CD8-positive, alpha-beta memory T cell (primary cell): Measurements from ENCODE around the gene HOXB5. TPM values are rescaled to one million over a fixed set of nuclear protein-coding genes. Genes with fewer than 3 reads are reported as not detected.

Experiments
- CTCF ChIA-PET: fragments of 350-600 bp; sonication (Branson Sonifier 250); formaldehyde crosslinking; loops from one replicate; lab custom pipeline; 2021; ENCODE audit warnings: antibody characterized with exemption; lab: Charles Lee
- POLR2A ChIA-PET: fragments of 350-600 bp; sonication (Branson Sonifier 250); formaldehyde crosslinking; loops from one replicate; lab custom pipeline; 2021; ENCODE audit warnings: antibody characterized with exemption; lab: Charles Lee
- DNase-seq, 5 donors: peaks; one replicate each; pipeline versions ENCODE4 v3.0.0 to v3.0.0-alpha.2; 2020 to 2022; ENCODE audit warnings: mixed read lengths in 1 of 5
- H3K27ac ChIP-seq: one replicate; pipeline ENCODE4 v1.7.0; 2013; ENCODE audit warnings: low read depth, mild to moderate bottlenecking, low read length, moderate library complexity
- H3K27me3 ChIP-seq: 2 replicates; pipeline ENCODE4 v1.7.0; 2013; ENCODE audit warnings: low read length, mild to moderate bottlenecking; ENCODE audit not compliant: insufficient read depth, poor library complexity, severe bottlenecking
- H3K36me3 ChIP-seq: 2 replicates; pipeline ENCODE4 v1.7.0; 2013; ENCODE audit warnings: mild to moderate bottlenecking, low read length, moderate library complexity; ENCODE audit not compliant: insufficient read depth
- H3K4me1 ChIP-seq: 2 replicates; pipeline ENCODE4 v1.7.0; 2013; ENCODE audit warnings: mild to moderate bottlenecking, low read length, moderate library complexity; ENCODE audit not compliant: insufficient read depth
- H3K4me3 ChIP-seq: 2 replicates; pipeline ENCODE4 v1.7.0; 2013; ENCODE audit warnings: mild to moderate bottlenecking, low read length
- H3K9me3 ChIP-seq: 2 replicates; pipeline ENCODE4 v1.7.0; 2013; ENCODE audit warnings: mild to moderate bottlenecking, low read length
- H3K27ac Mint-ChIP-seq, 8 donors: one replicate each; pipeline ENCODE4 v1.8.0; 2020 to 2021; ENCODE audit warnings: mixed read lengths in 8 of 8, mild to moderate bottlenecking in 6 of 8, inconsistent platforms in 3 of 8, moderate library complexity in 3 of 8
- H3K27me3 Mint-ChIP-seq, 2 donors: one replicate each; pipeline ENCODE4 v1.8.0; 2020 to 2021; ENCODE audit warnings: mixed read lengths in 2 of 2, mild to moderate bottlenecking in 1 of 2, moderate library complexity in 1 of 2
- H3K36me3 Mint-ChIP-seq, 3 donors: one replicate each; pipeline ENCODE4 v1.8.0; 2020 to 2021; ENCODE audit warnings: mixed read lengths in 3 of 3, inconsistent platforms in 1 of 3, mild to moderate bottlenecking in 1 of 3
- H3K4me1 Mint-ChIP-seq, 3 donors: one replicate each; pipeline ENCODE4 v1.8.0; 2020 to 2021; ENCODE audit warnings: mixed read lengths in 3 of 3, inconsistent platforms in 1 of 3, mild to moderate bottlenecking in 1 of 3
- H3K4me3 Mint-ChIP-seq, 7 donors: one replicate each; pipeline ENCODE4 v1.8.0; 2020 to 2021; ENCODE audit warnings: mixed read lengths in 7 of 7, mild to moderate bottlenecking in 6 of 7, moderate library complexity in 4 of 7, inconsistent platforms in 2 of 7
- H3K9me3 Mint-ChIP-seq, 5 donors: one replicate each; pipeline ENCODE4 v1.8.0; 2020 to 2022; ENCODE audit warnings: mixed read lengths in 5 of 5, mild to moderate bottlenecking in 3 of 5, moderate library complexity in 2 of 5, inconsistent platforms in 1 of 5
- polyA plus RNA-seq: library from polyadenylated mRNA; unstranded; fragments of 300-500 nt; fragmentation: Illumina TruSeq; gene quantifications from one replicate; pipeline ENCODE4 v1.2.3, GENCODE V29; 2021
- total RNA-seq, 2 experiments: library from RNA; stranded (reverse); gene quantifications; one replicate each; pipeline ENCODE4 v1.2.3, GENCODE V29; 2021

HOXB5 gene
- total and polyA plus RNA-seq, 3 experiments from 2014 or later = not detected

- POLR2A ChIA-PET = no interaction called here
- Mint-ChIP-seq H3K9me3 (peaks cover 0 to 5% (median 0%) of the 10 kb centered on the region in 5 donors), H3K4me3 (no peak overlapping the region), H3K27ac (no peak overlapping the region), H3K36me3 (no peaks in the 10 kb centered on the region), H3K27me3 (peaks cover 67 to 88% of the 10 kb centered on the region in 2 donors), H3K4me1 (peaks cover 20 to 36% (median 25%) of the 10 kb centered on the region in 3 donors)
- H3K4me1 ChIP-seq = peaks cover 34% of the 10 kb centered on the region
- H3K4me3 ChIP-seq = no peak overlapping the region
- CTCF ChIA-PET = interaction anchor here (1.3 to 5.8 kb wide), 2 partner anchors 9 kb away, joined by 3 to 25 read pairs; no protein-coding TSS in a partner anchor
- no peak overlapping the region for H3K27ac ChIP-seq
- DNase-seq = no peak
- H3K9me3 ChIP-seq = no peaks in the 10 kb centered on the region
- H3K36me3 ChIP-seq = no peaks in the 10 kb centered on the region
- peaks cover 82% of the 10 kb centered on the region for H3K27me3 ChIP-seq
Observed at GRCh38 chr17:48622857-48623256, 29.3 kb upstream of the HOXB5 start.

GRCh38 chr17:48621410-48622392 lies 28.1 kb upstream of the HOXB5 start:
- H3K4me3 ChIP-seq = no peak overlapping the region
- Mint-ChIP-seq H3K27ac (peak overlapping the region in 1 of 8 donors; percentile 10), H3K27me3 (peaks cover 72 to 87% of the 10 kb centered on the region in 2 donors), H3K9me3 (peaks cover 0 to 2% (median 0%) of the 10 kb centered on the region in 5 donors), H3K4me1 (peaks cover 24 to 39% (median 28%) of the 10 kb centered on the region in 3 donors), H3K4me3 (no peak overlapping the region), H3K36me3 (peaks cover 0 to 1% (median 0%) of the 10 kb centered on the region in 3 donors)
- H3K27ac ChIP-seq = no peak overlapping the region
- no peaks in the 10 kb centered on the region for H3K9me3 ChIP-seq
- H3K27me3 ChIP-seq = peaks cover 82% of the 10 kb centered on the region
- H3K4me1 ChIP-seq = peaks cover 32% of the 10 kb centered on the region
- no peaks in the 10 kb centered on the region for H3K36me3 ChIP-seq
- ChIA-PET POLR2A (no interaction called here), CTCF (interaction anchor here (1.0 to 5.8 kb wide), 5 partner anchors 8 to 542 kb away, joined by 3 to 25 read pairs (median 4); partner anchors contain the start of gene HOXB5)
- DNase-seq = no peak

GRCh38 chr17:48620461-48621139 lies 27.0 kb upstream of the HOXB5 start:
- peaks cover 0 to 2% (median 0%) of the 10 kb centered on the region in 3 donors for H3K36me3 Mint-ChIP-seq
- peaks cover 79 to 89% of the 10 kb centered on the region in 2 donors for H3K27me3 Mint-ChIP-seq
- peaks cover 87% of the 10 kb centered on the region for H3K27me3 ChIP-seq
- no peaks in the 10 kb centered on the region for H3K36me3 ChIP-seq
- no peak overlapping the region for H3K27ac ChIP-seq
- CTCF ChIA-PET = interaction anchor here (1.0 kb wide), 1 partner anchor 285 kb away, joined by 3 read pairs; no protein-coding TSS in a partner anchor
- no peaks in the 10 kb centered on the region for H3K9me3 ChIP-seq
- peak overlapping the region in 2 of 7 donors; percentile 13 to 52 for H3K4me3 Mint-ChIP-seq
- H3K9me3 Mint-ChIP-seq = peaks cover 0 to 2% (median 0%) of the 10 kb centered on the region in 5 donors
- POLR2A ChIA-PET = no interaction called here
- peaks cover 27% of the 10 kb centered on the region for H3K4me1 ChIP-seq
- peak overlapping the region in 2 of 8 donors; percentile 67 to 88 for H3K27ac Mint-ChIP-seq
- H3K4me3 ChIP-seq = no peak overlapping the region
- DNase-seq = no peak
- peaks cover 22 to 32% (median 24%) of the 10 kb centered on the region in 3 donors for H3K4me1 Mint-ChIP-seq

- Mint-ChIP-seq H3K4me1 (peaks cover 25 to 35% (median 27%) of the 10 kb centered on the region in 3 donors), H3K27me3 (peaks cover 85 to 94% of the 10 kb centered on the region in 2 donors), H3K4me3 (peak overlapping the region in 2 of 7 donors; percentile 13 to 37), H3K9me3 (peaks cover 0 to 3% (median 0%) of the 10 kb centered on the region in 5 donors), H3K36me3 (peaks cover 0 to 2% (median 0%) of the 10 kb centered on the region in 3 donors), H3K27ac (peak overlapping the region in 1 of 8 donors; percentile 92)
- no peak overlapping the region for H3K4me3 ChIP-seq
- no peaks in the 10 kb centered on the region for H3K9me3 ChIP-seq
- H3K27me3 ChIP-seq = peaks cover 87% of the 10 kb centered on the region
- ChIA-PET CTCF (interaction anchor here (1.2 to 1.4 kb wide), 4 partner anchors 28 to 358 kb away, joined by 3 to 5 read pairs (median 5); no protein-coding TSS in a partner anchor), POLR2A (no interaction called here)
- no peak for DNase-seq
- peaks cover 23% of the 10 kb centered on the region for H3K4me1 ChIP-seq
- H3K36me3 ChIP-seq = no peaks in the 10 kb centered on the region
- no peak overlapping the region for H3K27ac ChIP-seq
Observed at GRCh38 chr17:48619826-48620449, 26.4 kb upstream of the HOXB5 start.

GRCh38 chr17:48618256-48618896 lies 24.8 kb upstream of the HOXB5 start:
- Mint-ChIP-seq H3K4me3 (peak overlapping the region in 6 of 7 donors; percentile 20 to 67 (median 48)), H3K36me3 (peaks cover 0 to 2% (median 0%) of the 10 kb centered on the region in 3 donors), H3K27me3 (peaks cover 87 to 95% of the 10 kb centered on the region in 2 donors), H3K4me1 (peaks cover 31 to 48% (median 43%) of the 10 kb centered on the region in 3 donors), H3K27ac (peak overlapping the region in 2 of 8 donors; percentile 28 to 92), H3K9me3 (peaks cover 0 to 4% (median 0%) of the 10 kb centered on the region in 5 donors)
- Histone ChIP-seq H3K27me3 (peaks cover 86% of the 10 kb centered on the region), H3K9me3 (no peaks in the 10 kb centered on the region), H3K27ac (no peak overlapping the region), H3K36me3 (no peaks in the 10 kb centered on the region), H3K4me3 (no peak overlapping the region), H3K4me1 (peaks cover 33% of the 10 kb centered on the region)
- ChIA-PET POLR2A (interaction anchor here (0.6 to 1.0 kb wide), 2 partner anchors 9 to 545 kb away, joined by 3 to 4 read pairs; no protein-coding TSS in a partner anchor), CTCF (interaction anchor here (0.8 to 2.2 kb wide), 22 partner anchors 7 to 593 kb away, joined by 3 to 18 read pairs (median 5); partner anchors contain the start of genes HOXB5, HOXB9 and NFE2L1)
- DNase-seq = peak; percentile 73 to 85 (median 78)

GRCh38 chr17:48617471-48618255 lies 24.1 kb upstream of the HOXB5 start:
- Mint-ChIP-seq H3K4me3 (peak overlapping the region in 2 of 7 donors; percentile 52 to 67), H3K27me3 (peaks cover 85 to 92% of the 10 kb centered on the region in 2 donors), H3K27ac (peak overlapping the region in 2 of 8 donors; percentile 83 to 92), H3K9me3 (peaks cover 0 to 3% (median 0%) of the 10 kb centered on the region in 5 donors), H3K36me3 (peaks cover 0 to 2% (median 0%) of the 10 kb centered on the region in 3 donors), H3K4me1 (peaks cover 35 to 53% (median 50%) of the 10 kb centered on the region in 3 donors)
- Histone ChIP-seq H3K4me3 (no peak overlapping the region), H3K36me3 (no peaks in the 10 kb centered on the region), H3K4me1 (peaks cover 38% of the 10 kb centered on the region), H3K27ac (no peak overlapping the region), H3K9me3 (no peaks in the 10 kb centered on the region), H3K27me3 (peaks cover 83% of the 10 kb centered on the region)
- ChIA-PET POLR2A (interaction anchor here (0.6 kb wide), 1 partner anchor 544 kb away, joined by 4 read pairs; no protein-coding TSS in a partner anchor), CTCF (interaction anchor here (0.8 to 2.2 kb wide), 16 partner anchors 8 to 592 kb away, joined by 3 to 18 read pairs (median 5); partner anchors contain the start of genes HOXB5, HOXB9 and NFE2L1)
- no peak for DNase-seq
